HG03095 (cell line): ENCODE results near the gene CNDP2.
"Not testable (repeated sequence)": the region's sequence is repeated elsewhere in the genome, so short reads cannot be mapped to it uniquely, and the experiment has no call there.

Source experiments
- ATAC-seq: cut with Tn5 transposase; IDR thresholded peaks from one replicate; pipeline ENCODE4 v1.9.1; 2021; ENCODE audit warnings: moderate library complexity; ENCODE audit not compliant: unreplicated experiment

The CNDP2 gene

GRCh38 chr18:74515620-74516231 lies 19.6 kb downstream of the CNDP2 start:
- no peak for ATAC-seq

DNA sequence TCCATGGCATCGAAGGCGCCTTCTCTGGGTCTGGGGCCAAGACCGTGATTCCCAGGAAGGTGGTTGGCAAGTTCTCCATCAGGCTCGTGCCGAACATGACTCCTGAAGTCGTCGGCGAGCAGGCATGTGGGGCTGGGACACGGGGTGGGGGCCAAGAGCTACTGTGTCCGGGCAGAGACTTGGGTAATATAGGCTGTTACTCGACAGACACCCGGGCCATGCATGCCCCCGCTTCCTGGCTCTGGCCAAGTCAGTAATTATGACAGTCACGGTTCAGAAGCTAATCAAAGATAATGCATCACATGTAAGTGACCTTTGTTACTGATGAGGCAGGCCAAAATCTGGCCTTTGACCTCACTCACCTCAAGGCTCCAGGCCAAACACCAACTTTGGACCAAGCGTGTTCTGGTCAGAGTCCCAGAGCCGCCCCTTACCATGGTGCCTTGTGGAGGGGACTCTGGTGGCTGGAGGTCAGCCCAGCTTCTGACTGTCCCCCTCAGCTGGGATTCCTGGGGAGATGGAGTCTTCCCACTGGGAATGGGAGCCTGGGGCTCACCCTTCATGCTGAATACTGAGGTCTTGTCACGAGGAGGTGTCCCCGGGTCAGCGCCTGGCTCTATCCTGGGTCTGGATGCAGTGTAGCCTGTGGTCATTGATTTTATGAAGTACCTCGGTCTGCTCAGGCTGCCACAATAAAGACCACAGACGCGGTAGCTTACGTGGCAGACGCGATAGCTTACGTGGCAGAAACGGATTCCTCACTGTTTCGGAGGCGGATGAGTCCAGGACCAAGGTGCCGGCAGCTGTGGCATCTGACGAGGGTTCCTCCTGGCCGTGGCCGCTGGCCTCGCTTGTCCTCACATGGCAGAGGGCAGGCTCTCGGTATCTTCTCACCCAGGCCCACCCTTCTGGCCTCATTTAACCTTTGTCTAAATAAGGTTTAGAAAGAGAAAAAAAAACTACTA lies 20.4 kb downstream of the CNDP2 start:
- ATAC-seq, result no peak

DNA sequence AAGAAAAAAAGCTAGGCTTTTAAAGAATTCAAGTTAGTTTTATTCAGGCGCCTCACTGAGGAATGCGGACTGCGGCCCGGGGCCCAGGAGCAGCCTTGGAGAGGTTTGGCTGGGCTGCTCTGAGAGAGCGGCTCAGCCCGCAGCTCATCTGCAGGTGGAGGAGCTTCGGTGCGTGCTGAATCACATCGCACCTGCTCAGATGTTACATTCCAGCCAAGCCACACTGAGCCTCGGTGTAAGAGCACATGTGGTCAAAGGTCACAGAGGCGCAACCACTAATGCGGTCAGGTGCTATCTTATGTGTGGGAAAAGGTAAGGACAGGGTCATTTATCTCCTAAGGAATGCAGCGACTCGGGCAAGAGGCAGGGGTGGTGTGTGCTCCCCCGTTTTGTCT lies 21.1 kb downstream of the CNDP2 start:
- ATAC-seq, result no peak

DNA sequence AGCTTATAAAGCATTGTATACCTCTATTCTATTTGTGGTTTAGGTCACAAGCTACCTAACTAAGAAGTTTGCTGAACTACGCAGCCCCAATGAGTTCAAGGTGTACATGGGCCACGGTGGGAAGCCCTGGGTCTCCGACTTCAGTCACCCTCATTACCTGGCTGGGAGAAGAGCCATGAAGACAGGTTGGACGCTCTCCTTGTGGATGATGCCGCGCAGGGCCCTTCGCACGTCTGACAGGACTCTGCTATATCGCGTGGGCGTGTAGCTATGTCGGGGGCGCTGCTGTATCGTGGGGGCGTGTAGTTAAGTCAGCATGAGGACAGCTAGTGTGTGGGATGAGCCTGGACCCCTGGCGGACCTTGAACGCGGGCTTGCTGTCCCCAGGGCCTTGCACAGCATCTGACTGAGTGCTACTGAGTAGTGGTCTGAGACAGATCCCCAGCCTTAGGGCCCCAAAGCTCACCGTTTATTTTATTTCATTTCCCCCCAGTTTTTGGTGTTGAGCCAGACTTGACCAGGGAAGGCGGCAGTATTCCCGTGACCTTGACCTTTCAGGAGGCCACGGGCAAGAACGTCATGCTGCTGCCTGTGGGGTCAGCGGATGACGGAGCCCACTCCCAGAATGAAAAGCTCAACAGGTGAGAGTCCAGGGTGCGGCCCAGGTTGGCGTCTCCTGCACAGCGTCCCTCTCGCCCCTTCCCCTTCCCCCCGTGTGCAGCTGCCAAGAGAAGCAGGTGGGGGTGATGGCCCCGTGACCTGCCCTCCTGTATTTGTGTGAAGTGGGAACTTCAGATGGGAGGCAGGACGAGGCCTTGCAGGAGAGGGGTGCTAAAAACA lies 22.5 kb downstream of the CNDP2 start:
- no peak for ATAC-seq

DNA sequence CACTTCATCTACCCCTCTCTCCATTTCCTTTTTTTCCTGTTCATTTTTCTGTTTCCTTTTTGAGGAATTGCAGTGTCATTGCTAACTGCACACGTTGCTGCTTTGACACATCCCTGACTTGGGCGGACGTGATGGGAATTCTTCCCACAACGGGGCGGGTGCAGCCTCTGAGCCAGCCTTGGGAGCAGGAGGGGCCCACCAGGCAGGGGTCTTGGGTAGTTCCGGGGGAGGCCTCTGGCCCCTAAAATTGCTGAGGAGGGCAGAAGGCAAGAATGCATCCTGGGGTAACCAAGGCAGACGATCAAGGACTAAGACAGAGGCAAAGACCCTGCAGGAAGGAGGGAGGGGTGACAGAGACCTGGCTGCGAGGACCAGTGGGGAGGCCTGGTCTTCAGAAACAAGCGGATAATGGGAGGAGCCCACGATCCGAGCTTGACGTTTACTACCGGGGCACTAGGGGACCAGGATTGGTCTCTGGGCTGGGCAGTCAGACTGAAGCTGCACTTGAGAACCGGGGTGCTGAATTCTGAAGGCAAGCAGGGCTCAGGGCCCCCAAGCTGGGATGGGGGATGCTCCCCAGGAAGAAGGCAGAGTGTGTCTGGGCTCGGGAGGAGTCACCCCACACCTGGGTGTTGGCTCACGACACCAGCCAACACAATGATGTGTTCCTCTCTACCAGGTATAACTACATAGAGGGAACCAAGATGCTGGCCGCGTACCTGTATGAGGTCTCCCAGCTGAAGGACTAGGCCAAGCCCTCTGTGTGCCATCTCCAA lies 23.3 kb downstream of the CNDP2 start:
- ATAC-seq, result no peak

DNA sequence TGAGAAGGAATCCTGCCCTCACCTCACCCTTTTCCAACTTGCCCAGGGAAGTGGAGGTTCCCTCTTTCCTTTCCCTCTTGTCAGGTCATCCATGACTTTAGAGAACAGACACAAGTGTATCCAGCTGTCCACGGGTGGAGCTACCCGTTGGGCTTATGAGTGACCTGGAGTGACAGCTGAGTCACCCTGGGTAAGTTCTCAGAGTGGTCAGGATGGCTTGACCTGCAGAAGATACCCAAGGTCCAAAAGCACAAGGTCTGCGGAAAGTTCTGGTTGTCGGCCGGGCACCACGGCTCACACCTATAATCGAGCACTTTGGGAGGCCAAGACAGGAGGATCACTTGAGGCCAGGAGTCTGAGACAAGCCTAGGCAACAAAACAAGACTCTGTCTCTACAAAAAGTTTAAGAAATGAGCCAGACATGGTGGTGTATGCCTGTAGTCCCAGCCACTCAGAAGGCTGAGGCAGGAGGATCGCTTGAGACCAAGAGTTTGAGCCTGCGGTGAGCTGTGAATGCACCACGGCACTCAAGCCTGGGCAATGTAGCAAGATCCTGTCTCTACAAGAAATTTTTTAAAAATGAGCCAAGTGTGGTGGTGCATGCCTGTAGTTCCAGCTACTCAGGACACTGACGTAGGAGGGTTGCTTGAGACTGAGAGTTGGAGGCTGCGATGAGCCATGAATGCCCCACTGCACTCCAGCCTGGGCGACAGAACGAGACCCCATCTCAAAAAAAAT lies 24.1 kb downstream of the CNDP2 start:
- no peak for ATAC-seq

GRCh38 chr18:74521068-74521725 lies 25.0 kb downstream of the CNDP2 start:
- ATAC-seq, result no peak

DNA sequence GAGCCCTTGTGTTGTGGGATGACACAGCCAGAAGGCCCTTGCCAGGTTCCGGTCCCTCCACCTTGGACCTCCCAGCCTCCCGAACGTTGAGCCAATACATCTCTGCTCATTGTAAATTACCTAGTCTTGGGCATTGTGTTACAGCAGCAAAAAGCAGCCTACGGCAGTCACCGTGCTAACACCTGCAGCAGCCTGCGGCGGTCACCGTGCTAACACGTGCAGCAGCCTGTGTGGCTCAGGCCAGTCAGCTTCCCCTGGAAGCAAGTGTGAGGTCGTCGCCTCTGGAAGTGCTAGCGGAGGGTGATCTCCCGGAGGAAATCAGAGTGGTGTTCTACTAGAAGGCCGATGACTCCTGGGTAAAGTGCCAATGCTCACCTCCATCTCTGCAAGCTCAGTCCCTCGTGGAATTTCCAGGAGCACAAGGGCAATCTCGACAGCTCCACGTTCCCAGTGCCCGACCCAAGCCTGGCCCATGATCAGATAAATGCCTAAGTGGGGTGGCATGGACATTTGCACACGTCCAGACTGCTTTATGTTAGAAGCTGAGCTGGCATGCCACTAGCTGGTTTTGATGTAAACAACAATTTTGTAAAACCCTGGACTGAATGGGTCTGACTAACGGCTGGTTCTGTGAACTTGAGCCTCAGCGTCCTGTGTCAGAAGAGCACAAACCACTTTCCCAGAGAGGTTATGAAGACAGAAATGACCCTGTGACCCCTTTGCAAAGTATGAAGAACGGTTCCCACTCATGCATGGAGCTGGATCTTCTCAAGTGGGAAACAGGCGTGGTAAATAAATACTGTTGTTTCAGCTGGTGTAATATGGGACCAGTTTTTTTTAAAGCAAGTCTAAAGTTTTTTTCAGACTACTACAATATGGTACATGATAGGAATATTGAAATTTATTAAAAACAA lies 26.7 kb downstream of the CNDP2 start:
- no peak for ATAC-seq

GRCh38 chr18:74524097-74524496 lies 27.9 kb downstream of the CNDP2 start:
- ATAC-seq, result no peak

- ATAC-seq, result not testable (repeated sequence)
Observed at GRCh38 chr18:74524915-74525314, 28.8 kb downstream of the CNDP2 start.

DNA sequence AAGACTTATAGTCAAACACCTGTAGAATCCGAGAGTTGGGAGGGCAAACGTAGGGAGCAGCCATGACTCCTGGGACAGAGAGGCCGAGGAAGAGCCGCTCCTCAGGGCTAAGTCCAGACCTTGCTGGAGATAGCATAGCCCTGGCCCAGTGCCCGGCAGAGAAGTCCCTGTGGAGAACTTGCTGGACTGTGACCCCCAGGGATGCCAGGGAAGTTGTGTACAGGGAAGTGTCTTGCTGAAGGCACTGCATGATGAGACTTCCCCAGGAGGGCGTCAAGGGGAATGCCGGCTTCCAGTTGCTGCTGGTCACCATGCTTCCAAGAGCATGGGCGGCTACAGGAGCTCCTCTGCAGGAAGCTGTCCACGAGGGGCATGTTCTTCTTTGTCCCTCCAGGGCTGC lies 29.6 kb downstream of the CNDP2 start:
- no peak for ATAC-seq

GRCh38 chr18:74526488-74526887 lies 30.3 kb downstream of the CNDP2 start:
- ATAC-seq, result no peak

DNA sequence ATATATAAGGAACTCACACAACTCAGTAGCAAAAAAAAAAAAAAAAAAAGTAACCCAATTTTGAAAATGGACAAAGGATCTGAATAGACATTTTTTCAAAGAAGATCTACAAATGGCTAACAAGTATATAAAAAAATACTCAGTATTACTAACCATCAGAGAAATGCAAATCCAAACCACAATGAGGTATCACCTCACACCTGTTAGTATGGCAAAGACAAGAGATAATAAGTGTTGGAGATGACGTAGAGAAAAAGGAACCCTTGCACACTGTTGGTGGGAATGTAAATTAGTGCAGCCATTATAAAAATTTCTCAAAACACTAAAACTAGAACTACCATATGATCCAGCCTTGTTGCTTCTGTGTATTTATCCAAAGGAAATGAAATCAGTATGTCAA lies 32.3 kb downstream of the CNDP2 start:
- no peak for ATAC-seq

- no peak for ATAC-seq
Observed at GRCh38 chr18:74528913-74529312, 32.8 kb downstream of the CNDP2 start.

- ATAC-seq, result no peak
Observed at GRCh38 chr18:74529378-74529777, 33.2 kb downstream of the CNDP2 start.

- ATAC-seq, result no peak
Observed at GRCh38 chr18:74529811-74530583, 33.8 kb downstream of the CNDP2 start.

- no peak for ATAC-seq
Observed at GRCh38 chr18:74530584-74530862, 34.4 kb downstream of the CNDP2 start.

DNA sequence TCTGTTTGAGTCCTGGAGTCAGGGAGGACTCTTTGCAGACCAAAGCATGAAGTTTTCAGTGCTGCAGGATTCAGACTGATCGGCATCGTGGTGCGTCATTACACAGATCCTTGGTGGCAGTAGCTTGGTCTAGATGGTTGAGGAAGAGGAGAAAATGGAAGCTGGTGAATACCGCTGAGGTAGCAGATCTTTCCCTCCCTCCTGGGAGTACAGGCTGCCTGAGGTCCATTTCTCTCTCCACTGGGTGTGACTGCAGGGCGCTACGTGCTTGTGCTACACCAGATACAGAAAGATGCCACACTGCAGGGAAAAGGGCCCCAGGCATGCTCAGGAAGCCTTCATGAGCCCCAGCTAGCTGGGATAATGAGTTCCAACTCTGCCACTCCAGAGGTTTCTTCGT lies 34.9 kb downstream of the CNDP2 start:
- no peak for ATAC-seq
